Tibial artery (tissue), 4 donors: ENCODE results near the gene HAPLN3.

Experiments used
- DNase-seq, 2 donors: peaks; one replicate each; pipeline ENCODE4 v3.0.0-alpha.2; 2019
- H3K27ac ChIP-seq, 2 donors: fragments of 200-600 bp; sonication (generic) in 1 of 2; 1 replicate in 1 of 2; 2 replicates in 1 of 2; pipeline ENCODE4 v1.5.1; 2018 to 2019; ENCODE audit warnings: mild to moderate bottlenecking in 1 of 2
- H3K27me3 ChIP-seq, 2 donors: fragments of 200-600 bp; sonication (generic) in 1 of 2; one replicate each; pipeline versions ENCODE4 v1.5.1 to v1.6.0; 2016 to 2019
- H3K36me3 ChIP-seq, 3 donors: fragments of 200-600 bp; sonication (generic) in 2 of 3; one replicate each; pipeline ENCODE4 v1.5.1; 2016 to 2019; ENCODE audit warnings: mild to moderate bottlenecking in 2 of 3
- H3K4me1 ChIP-seq, 4 donors: fragments of 200-600 bp; sonication (generic) in 2 of 4; 1 replicate in 3 of 4; 2 replicates in 1 of 4; pipeline ENCODE4 v1.5.1; 2016 to 2019
- H3K4me3 ChIP-seq, 2 donors: fragments of 200-600 bp; sonication (generic) in 1 of 2; 1 replicate in 1 of 2; 2 replicates in 1 of 2; pipeline ENCODE4 v1.5.1; 2018 to 2019; ENCODE audit warnings: mild to moderate bottlenecking in 2 of 2
- H3K9me3 ChIP-seq, 3 donors: fragments of 200-600 bp; sonication (generic) in 1 of 3; one replicate each; pipeline ENCODE4 v1.5.1; 2016 to 2019
- CTCF ChIP-seq, 2 experiments: fragments of 200-600 bp in 1 of 2; fragments of 450-650 bp in 1 of 2; IDR thresholded peaks; one replicate each; pipeline ENCODE4 v1.5.1; 2017 to 2019; ENCODE audit warnings: antibody characterized with exemption in 2 of 2, mild to moderate bottlenecking in 1 of 2, moderate library complexity in 1 of 2
- intact Hi-C: fragments of 100-400 bp; cut with DNase I; formaldehyde crosslinking; loops from one replicate; pipeline ENCODE4 v1.15.0; 2023; ENCODE audit warnings: low total_unique reads

Gene HAPLN3

GRCh38 chr15:88905576-88905975 is 10.2 kb upstream of the HAPLN3 start:
- no peak for TF ChIP-seq CTCF (IDR thresholded peaks at IDR 0.05)
- H3K4me3 ChIP-seq = peak overlapping the region in 1 of 2 donors; percentile 7
- intact Hi-C loops = loop anchor here (5.0 kb wide), 1 partner anchor 97 kb away; no protein-coding TSS in a partner anchor
- H3K27ac ChIP-seq = peak overlapping the region; percentile 58 to 87
- peaks cover 6 to 100% (median 79%) of the 10 kb centered on the region in 4 donors for H3K4me1 ChIP-seq
- no peak for DNase-seq
- no peaks in the 10 kb centered on the region for H3K9me3 ChIP-seq
- no peaks in the 10 kb centered on the region for H3K27me3 ChIP-seq
- H3K36me3 ChIP-seq = peaks cover 78 to 94% (median 90%) of the 10 kb centered on the region in 3 donors

DNA sequence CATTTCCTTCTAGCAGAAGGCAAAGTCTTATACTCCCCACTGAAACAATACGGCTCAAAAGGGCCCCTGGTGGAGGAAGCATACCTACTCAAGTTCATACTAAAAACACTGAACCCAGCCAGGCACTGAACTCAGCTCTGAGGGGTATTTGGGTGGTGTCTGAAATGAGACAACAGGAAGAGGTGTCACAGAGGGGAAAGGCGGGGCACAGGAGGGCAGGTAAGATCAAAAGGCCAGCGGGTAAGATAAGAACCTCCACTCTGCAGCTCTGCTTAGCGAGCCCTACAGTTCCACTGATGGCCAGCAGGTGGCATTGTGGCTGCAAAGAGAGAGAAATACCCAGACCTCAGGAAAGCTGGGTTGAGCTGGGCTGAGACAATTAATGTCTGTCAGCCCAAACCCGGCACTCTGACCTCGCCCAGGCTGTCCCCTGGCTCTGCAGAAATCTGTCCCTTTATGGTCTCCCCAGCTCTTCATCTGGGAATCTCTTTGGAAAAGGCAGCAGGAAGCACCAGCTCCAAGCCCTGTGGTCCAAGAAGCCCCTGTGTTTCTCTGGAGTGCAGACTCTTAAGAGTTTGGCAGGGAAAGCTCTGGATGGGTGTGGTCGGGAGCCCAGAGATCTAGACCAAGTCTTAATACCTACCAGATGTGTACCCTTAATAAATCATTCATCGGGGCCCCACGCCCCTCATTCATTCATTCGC is 9.4 kb upstream of the HAPLN3 start:
- Histone ChIP-seq H3K36me3 (peaks cover 82 to 94% (median 93%) of the 10 kb centered on the region in 3 donors), H3K27ac (peak overlapping the region; percentile 58 to 87), H3K9me3 (no peaks in the 10 kb centered on the region), H3K27me3 (no peaks in the 10 kb centered on the region), H3K4me3 (no peak overlapping the region), H3K4me1 (peaks cover 6 to 100% (median 76%) of the 10 kb centered on the region in 4 donors)
- TF ChIP-seq CTCF (IDR thresholded peaks at IDR 0.05) = peak; percentile 98 to 100
- peak; percentile 88 to 90 for DNase-seq
- intact Hi-C loops = loop anchor here (5.0 kb wide), 1 partner anchor 98 kb away; no protein-coding TSS in a partner anchor

- H3K27ac ChIP-seq = peak overlapping the region; percentile 58 to 87
- peaks cover 82 to 94% (median 93%) of the 10 kb centered on the region in 3 donors for H3K36me3 ChIP-seq
- H3K9me3 ChIP-seq = no peaks in the 10 kb centered on the region
- no peak overlapping the region for H3K4me3 ChIP-seq
- intact Hi-C loops = no loop called here
- H3K27me3 ChIP-seq = no peaks in the 10 kb centered on the region
- TF ChIP-seq CTCF (IDR thresholded peaks at IDR 0.05) = no peak
- H3K4me1 ChIP-seq = peaks cover 6 to 100% (median 73%) of the 10 kb centered on the region in 4 donors
- no peak for DNase-seq
Measured at GRCh38 chr15:88904257-88904623, 8.9 kb upstream of the HAPLN3 start.

DNA sequence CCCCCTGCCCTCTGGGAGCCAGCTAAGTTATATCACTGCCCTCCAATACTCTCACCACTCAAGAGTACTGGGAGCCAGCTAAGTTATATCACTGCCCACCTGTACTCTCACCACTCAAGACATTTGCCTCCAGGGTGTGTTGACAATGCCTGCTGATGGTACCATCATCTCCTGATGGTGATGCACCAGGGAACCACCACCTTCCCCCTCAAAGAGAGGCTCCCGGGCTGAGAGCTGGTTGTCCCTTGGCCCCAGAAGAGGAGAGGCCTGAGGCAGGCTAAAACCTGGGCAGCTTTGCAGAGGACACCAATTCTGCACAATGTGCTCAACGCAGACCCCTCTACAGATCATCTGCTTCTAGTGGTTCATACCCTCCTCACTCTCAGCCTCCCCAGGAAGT is 7.5 kb upstream of the HAPLN3 start:
- no peaks in the 10 kb centered on the region for H3K9me3 ChIP-seq
- peak overlapping the region; percentile 58 to 87 for H3K27ac ChIP-seq
- H3K4me3 ChIP-seq = no peak overlapping the region
- peaks cover 77 to 88% (median 87%) of the 10 kb centered on the region in 3 donors for H3K36me3 ChIP-seq
- no peak for DNase-seq
- intact Hi-C loops = no loop called here
- no peaks in the 10 kb centered on the region for H3K27me3 ChIP-seq
- TF ChIP-seq CTCF (IDR thresholded peaks at IDR 0.05) = no peak
- H3K4me1 ChIP-seq = peaks cover 6 to 100% (median 72%) of the 10 kb centered on the region in 4 donors

- Histone ChIP-seq H3K4me3 (no peak overlapping the region), H3K27me3 (no peaks in the 10 kb centered on the region), H3K36me3 (peaks cover 72 to 84% (median 82%) of the 10 kb centered on the region in 3 donors), H3K4me1 (peaks cover 6 to 100% (median 71%) of the 10 kb centered on the region in 4 donors), H3K27ac (peak overlapping the region; percentile 58 to 87), H3K9me3 (no peaks in the 10 kb centered on the region)
- intact Hi-C loops = no loop called here
- TF ChIP-seq CTCF (IDR thresholded peaks at IDR 0.05) = no peak
- no peak for DNase-seq
Measured at GRCh38 chr15:88902221-88902835, 7.0 kb upstream of the HAPLN3 start.
